T-cell (primary cell): ENCODE measurements around the gene VSIG4. TPM values are rescaled to one million over a fixed set of nuclear protein-coding genes. Genes with fewer than 3 reads are reported as not detected.

Experiments used
- ATAC-seq, 4 experiments: fragments of 200-7000 bp in 3 of 4; fragments of 150-1000 bp in 1 of 4; cut with Tn5 transposase; replicated peaks in 1 of 4; 1 replicate in 3 of 4; 2 replicates in 1 of 4; pipeline ENCODE4 v1.10.0; 2021; ENCODE audit warnings: moderate library complexity in 3 of 4, mild to moderate bottlenecking in 2 of 4, moderate number of reproducible peaks in 1 of 4
- CTCF ChIA-PET, 2 donors: fragments of 300-600 bp; sonication (Branson Sonifier 250); formaldehyde crosslinking; loops; one replicate each; lab custom pipeline; 2022; ENCODE audit warnings: antibody characterized with exemption in 2 of 2; lab: Charles Lee
- POLR2A ChIA-PET, 2 donors: fragments of 300-600 bp; sonication (Branson Sonifier 250); formaldehyde crosslinking; loops; one replicate each; lab custom pipeline; 2022; ENCODE audit warnings: antibody characterized with exemption in 2 of 2; lab: Charles Lee
- DNase-seq, 35 experiments: peaks; one replicate each; pipeline versions ENCODE4 v3.0.0 to v3.0.0-alpha.2; 2013 to 2023
- H3K27ac ChIP-seq: one replicate; pipeline ENCODE4 v1.5.1; 2013; ENCODE audit warnings: low read length
- H3K27me3 ChIP-seq, 2 experiments: replicated peaks in 1 of 2; 1 replicate in 1 of 2; 2 replicates in 1 of 2; pipeline versions ENCODE4 v1.6.1 to v1.7.0; 2013; ENCODE audit warnings: low read length in 1 of 2, mixed read lengths in 1 of 2; ENCODE audit not compliant: control insufficient read depth in 2 of 2, insufficient read depth in 2 of 2; ENCODE audit errors: extremely low read depth in 1 of 2
- H3K36me3 ChIP-seq, 2 donors: 1 replicate in 1 of 2; 2 replicates in 1 of 2; pipeline versions ENCODE4 v1.6.1 to v1.7.0; 2013; ENCODE audit warnings: low read length in 1 of 2; ENCODE audit not compliant: control insufficient read depth in 2 of 2, insufficient read depth in 1 of 2; ENCODE audit errors: extremely low read depth in 1 of 2
- H3K4me1 ChIP-seq, 2 experiments: 1 replicate in 1 of 2; 2 replicates in 1 of 2; pipeline versions ENCODE4 v1.6.1 to v1.7.0; 2013; ENCODE audit warnings: low read length in 2 of 2, mixed read lengths in 1 of 2; ENCODE audit not compliant: insufficient read depth in 2 of 2, control insufficient read depth in 1 of 2; ENCODE audit errors: extremely low read depth in 1 of 2
- H3K4me3 ChIP-seq, 2 donors: 1 replicate in 1 of 2; 2 replicates in 1 of 2; pipeline versions ENCODE4 v1.5.1 to v1.7.0; 2013; ENCODE audit warnings: mild to moderate bottlenecking in 2 of 2, low read length in 1 of 2, moderate library complexity in 1 of 2; ENCODE audit not compliant: control insufficient read depth in 1 of 2; ENCODE audit errors: extremely low read depth in 1 of 2
- H3K9me3 ChIP-seq: 2 replicates; pipeline ENCODE4 v1.7.0; 2013
- H3K27ac Mint-ChIP-seq, 2 donors: one replicate each; pipeline ENCODE4 v1.8.0; 2020 to 2021; ENCODE audit warnings: mild to moderate bottlenecking in 2 of 2, mixed read lengths in 2 of 2
- H3K27me3 Mint-ChIP-seq, 2 donors: one replicate each; pipeline ENCODE4 v1.8.0; 2021 to 2022; ENCODE audit warnings: mixed read lengths in 2 of 2
- H3K36me3 Mint-ChIP-seq: one replicate; pipeline ENCODE4 v1.8.0; 2021; ENCODE audit warnings: mixed read lengths
- H3K4me1 Mint-ChIP-seq, 3 donors: one replicate each; pipeline ENCODE4 v1.8.0; 2020 to 2022; ENCODE audit warnings: mixed read lengths in 3 of 3, mild to moderate bottlenecking in 1 of 3
- H3K4me3 Mint-ChIP-seq, 3 donors: one replicate each; pipeline ENCODE4 v1.8.0; 2020 to 2022; ENCODE audit warnings: mild to moderate bottlenecking in 3 of 3, mixed read lengths in 3 of 3, moderate library complexity in 3 of 3
- H3K9me3 Mint-ChIP-seq, 3 donors: one replicate each; pipeline ENCODE4 v1.8.0; 2020 to 2022; ENCODE audit warnings: mixed read lengths in 3 of 3
- WGBS: methylation state at CpG from one replicate; pipeline ENCODE4 v1.1.5; 2013; ENCODE audit warnings: missing lambda C conversion rate; ENCODE audit not compliant: insufficient coverage; 5-methylcytosine and 5-hydroxymethylcytosine counted together
- total RNA-seq, 35 experiments: library from RNA in 6 of 35; stranded (reverse) in 6 of 35; fragments of 120-200 nt in 1 of 35; gene quantifications; one replicate each; pipeline versions ENCODE4 v1.2.1 to v1.2.4 and lab custom pipeline; 2013 to 2026

VSIG4 gene
- total RNA-seq, 5 donors from 2014 or later (not counting 1 experiment from before 2014, with no cell fraction given) = 0.18 to 0.54 (median 0.45) TPM; not detected in 1

DNA sequence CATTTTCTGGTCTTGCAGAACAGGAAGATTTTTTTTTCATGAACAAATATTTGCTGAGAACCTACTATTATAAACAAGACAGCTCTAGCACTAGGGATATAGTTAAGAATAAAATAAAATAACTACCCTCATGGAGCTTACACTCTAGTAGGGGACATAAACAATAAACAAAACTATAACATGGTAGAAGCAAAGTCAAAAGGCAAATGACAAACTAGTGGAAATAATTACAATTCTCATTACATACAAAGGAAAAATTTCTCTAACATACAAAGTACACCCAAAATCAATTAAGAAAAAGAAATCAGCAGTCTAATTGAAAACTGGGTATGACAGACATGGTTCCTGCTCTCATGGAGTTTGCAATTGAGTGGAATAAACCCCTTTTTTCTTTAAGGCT is 32.0 kb downstream of the VSIG4 start:
- Mint-ChIP-seq H3K36me3 (no peaks in the 10 kb centered on the region), H3K4me3 (no peak overlapping the region), H3K27me3 (no peaks in the 10 kb centered on the region), H3K27ac (peak overlapping the region in 1 of 2 donors; percentile 66), H3K4me1 (peaks cover 52 to 70% (median 61%) of the 10 kb centered on the region in 3 donors), H3K9me3 (no peaks in the 10 kb centered on the region)
- peaks cover 29 to 31% of the 10 kb centered on the region in 2 experiments for H3K4me1 ChIP-seq
- no peaks in the 10 kb centered on the region for H3K36me3 ChIP-seq
- no peaks in the 10 kb centered on the region for H3K9me3 ChIP-seq
- ATAC-seq = no peak
- POLR2A ChIA-PET = no interaction called here
- no peak overlapping the region for H3K4me3 ChIP-seq
- DNase-seq = no peak
- H3K27me3 ChIP-seq = no peaks in the 10 kb centered on the region
- no peak overlapping the region for H3K27ac ChIP-seq
- CTCF ChIA-PET = interaction anchor here in 1 of 2 donors (0.8 kb wide), 2 partner anchors 13 to 27 kb away, joined by 3 read pairs; no protein-coding TSS in a partner anchor

DNA sequence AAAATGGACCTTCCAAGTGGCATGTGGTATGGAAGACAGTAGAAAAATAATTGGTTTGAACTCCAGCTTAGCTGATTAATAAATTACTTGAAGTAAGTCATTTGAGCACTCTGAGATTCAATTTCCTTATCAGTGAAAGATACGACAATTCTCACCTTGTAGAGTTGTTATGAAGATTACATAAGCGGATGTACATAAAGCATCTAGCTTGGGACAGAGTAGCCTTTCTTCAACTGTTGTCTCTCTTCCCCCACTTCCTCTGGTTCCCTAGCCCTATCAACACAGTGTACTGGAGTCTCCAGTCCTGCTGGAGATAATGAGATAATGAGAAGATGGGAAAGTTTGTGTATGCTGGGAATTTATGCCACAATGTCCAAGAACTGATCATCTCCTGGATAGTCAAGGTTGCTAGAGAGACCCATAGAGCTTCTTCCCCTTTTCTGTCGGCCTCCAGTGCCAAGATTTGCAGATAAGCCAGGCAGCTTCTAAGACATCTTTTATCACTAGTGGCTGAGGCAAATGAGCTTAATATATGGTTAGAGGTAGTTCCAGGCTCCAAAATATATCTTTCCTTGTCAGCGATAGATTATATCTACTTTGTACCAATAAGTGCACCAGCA is 33.9 kb downstream of the VSIG4 start:
- ATAC-seq (peak in 3 of 4 experiments; percentile 38 to 56 (median 53)), DNase-seq (peak in 1 of 35 experiments; percentile 7)
- POLR2A ChIA-PET = interaction anchor here in 1 of 2 donors (0.6 kb wide), 1 partner anchor 23 kb away, joined by 3 read pairs; no protein-coding TSS in a partner anchor
- Histone ChIP-seq H3K4me3 (no peak overlapping the region), H3K36me3 (no peaks in the 10 kb centered on the region), H3K27ac (peak overlapping the region; percentile 65), H3K4me1 (peaks cover 29 to 41% of the 10 kb centered on the region in 2 experiments), H3K9me3 (no peaks in the 10 kb centered on the region), H3K27me3 (no peaks in the 10 kb centered on the region)
- CTCF ChIA-PET = no interaction called here
- WGBS = no CpG with 5 or more reads among the region's 4 CpGs
- Mint-ChIP-seq H3K27me3 (no peaks in the 10 kb centered on the region), H3K27ac (peak overlapping the region; percentile 79 to 94), H3K4me1 (peaks cover 58 to 72% (median 63%) of the 10 kb centered on the region in 3 donors), H3K36me3 (no peaks in the 10 kb centered on the region), H3K9me3 (no peaks in the 10 kb centered on the region), H3K4me3 (peak overlapping the region; percentile 32 to 56 (median 43))

DNA sequence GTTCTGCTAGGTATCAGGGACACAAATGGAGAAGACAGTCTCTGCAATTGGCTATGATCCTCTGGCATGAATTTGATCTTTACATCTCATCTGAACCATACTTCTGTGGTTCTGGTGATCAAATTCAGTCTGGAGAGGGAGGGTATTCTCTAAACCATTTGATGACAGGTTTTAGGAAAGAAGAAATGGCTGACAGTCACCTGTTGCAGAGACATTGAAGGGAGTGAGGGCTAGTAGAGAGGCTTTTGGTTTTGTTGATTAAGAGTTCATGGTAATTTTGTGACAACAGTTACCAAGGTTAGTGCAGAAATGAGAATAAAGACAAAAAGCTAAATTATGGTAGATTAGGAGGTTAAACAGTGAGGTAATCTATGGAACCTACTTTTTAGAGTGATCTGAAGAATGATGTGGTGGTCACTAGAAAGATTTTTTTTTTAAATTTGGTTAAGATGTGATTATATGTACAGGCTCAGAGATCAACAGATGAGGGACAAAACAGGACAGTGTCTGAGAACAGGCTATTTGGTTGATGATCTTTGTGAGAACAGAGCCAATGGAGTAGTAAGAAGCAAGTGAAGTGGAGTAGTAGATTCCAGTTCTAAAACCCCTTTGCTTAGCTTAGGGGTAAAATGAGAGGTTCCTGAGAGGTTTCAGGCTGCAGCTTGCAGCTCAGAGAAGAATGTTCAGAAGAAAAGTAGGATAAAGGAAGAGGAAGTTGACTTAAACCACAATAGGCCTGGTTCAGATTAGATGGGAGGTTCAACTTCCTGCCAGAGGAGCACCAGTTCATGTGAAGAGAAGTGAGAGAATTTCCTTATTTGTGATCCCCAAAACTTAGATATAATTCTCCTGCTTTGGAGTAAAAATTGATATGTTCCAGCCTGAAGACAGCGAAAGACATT is 34.7 kb downstream of the VSIG4 start:
- H3K27me3 Mint-ChIP-seq = no peaks in the 10 kb centered on the region
- ChIA-PET POLR2A (interaction anchor here in 1 of 2 donors (0.6 kb wide), 1 partner anchor 23 kb away, joined by 3 read pairs; no protein-coding TSS in a partner anchor), CTCF (no interaction called here)
- Histone ChIP-seq H3K27ac (peak overlapping the region; percentile 65), H3K4me3 (peak overlapping the region in 1 of 2 donors; percentile 17), H3K36me3 (no peaks in the 10 kb centered on the region), H3K27me3 (no peaks in the 10 kb centered on the region), H3K4me1 (peaks cover 29 to 45% of the 10 kb centered on the region in 2 experiments), H3K9me3 (no peaks in the 10 kb centered on the region)
- DNase-seq (peak in 2 of 35 experiments; percentile 7 to 22), ATAC-seq (peak in 3 of 4 experiments; percentile 67 to 81 (median 74))
- no CpG with 5 or more reads among the region's 1 CpG for WGBS
- peaks cover 66 to 75% (median 71%) of the 10 kb centered on the region in 3 donors for H3K4me1 Mint-ChIP-seq
- no peaks in the 10 kb centered on the region for H3K36me3 Mint-ChIP-seq
- peak overlapping the region; percentile 32 to 56 (median 43) for H3K4me3 Mint-ChIP-seq
- H3K9me3 Mint-ChIP-seq = no peaks in the 10 kb centered on the region
- peak overlapping the region; percentile 79 to 94 for H3K27ac Mint-ChIP-seq

DNA sequence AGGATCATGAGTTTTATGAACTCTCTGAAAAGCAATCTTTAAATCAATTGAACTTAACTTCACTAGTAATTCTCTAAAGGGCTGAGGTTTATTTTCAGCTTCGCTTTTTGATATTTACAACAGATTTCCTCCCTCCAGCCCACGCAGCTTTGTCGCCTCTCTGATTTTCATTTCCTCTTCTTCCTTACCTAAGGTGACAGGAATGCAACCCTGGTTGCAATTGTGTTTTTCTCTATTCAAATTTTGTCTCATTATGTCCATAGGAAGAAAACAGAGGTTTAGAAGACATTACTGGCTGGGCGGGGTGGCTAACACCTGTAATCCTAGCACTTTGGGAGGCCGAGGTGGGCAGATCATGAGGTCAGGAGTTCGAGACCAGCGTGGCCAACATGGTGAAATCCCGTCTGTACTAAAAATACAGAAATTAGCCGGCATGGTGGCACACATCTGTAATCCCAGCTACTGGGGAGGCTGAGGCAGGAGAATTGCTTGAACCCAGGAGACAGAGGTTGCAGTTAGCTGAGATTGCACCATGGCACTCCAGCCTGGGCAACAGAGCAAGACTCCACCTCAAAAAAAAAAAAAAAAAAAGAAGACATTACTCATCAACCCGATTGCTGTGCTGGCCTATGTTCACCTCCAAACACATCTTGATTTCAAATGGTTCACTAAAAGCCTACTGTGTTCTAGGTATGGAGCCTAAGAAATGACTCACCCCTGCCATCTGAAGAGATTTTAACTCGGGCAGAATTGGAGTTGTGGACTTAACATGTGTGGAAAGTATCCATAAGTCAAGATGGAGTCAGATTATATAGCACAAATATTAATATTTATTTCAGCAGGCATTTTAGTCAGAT is 36.8 kb downstream of the VSIG4 start:
- H3K4me1 ChIP-seq = peaks cover 33 to 45% of the 10 kb centered on the region in 2 experiments

DNA sequence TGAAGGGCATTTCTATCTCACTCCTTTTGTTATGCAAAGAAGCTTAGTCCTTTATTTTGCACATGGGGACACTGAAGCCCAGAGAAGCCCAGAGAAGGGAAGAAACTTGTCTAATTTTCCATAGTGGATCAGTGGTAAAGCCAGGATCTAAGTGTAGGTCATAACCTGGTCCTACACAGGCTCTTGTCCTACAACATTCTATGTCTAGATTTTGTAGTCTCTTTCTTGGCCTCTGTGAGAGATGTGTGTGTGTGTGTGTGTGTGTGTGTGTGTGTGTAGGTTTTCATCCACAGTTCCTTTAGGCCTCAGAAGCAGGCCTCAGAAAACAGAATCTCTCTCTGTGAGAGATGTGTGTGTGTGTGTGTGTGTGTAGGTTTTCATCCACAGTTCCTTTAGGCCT is 38.3 kb downstream of the VSIG4 start:
- Mint-ChIP-seq H3K9me3 (no peaks in the 10 kb centered on the region), H3K36me3 (no peaks in the 10 kb centered on the region), H3K27ac (peak overlapping the region in 1 of 2 donors; percentile 45), H3K27me3 (no peaks in the 10 kb centered on the region), H3K4me1 (peaks cover 66 to 74% (median 68%) of the 10 kb centered on the region in 3 donors), H3K4me3 (no peak overlapping the region)
- peaks cover 25 to 45% of the 10 kb centered on the region in 2 experiments for H3K4me1 ChIP-seq
- H3K9me3 ChIP-seq = no peaks in the 10 kb centered on the region
- no peak for DNase-seq
- ATAC-seq = no peak
- ChIA-PET CTCF (no interaction called here), POLR2A (no interaction called here)
- no peak overlapping the region for H3K27ac ChIP-seq
- no peaks in the 10 kb centered on the region for H3K27me3 ChIP-seq
- no peaks in the 10 kb centered on the region for H3K36me3 ChIP-seq
- no peak overlapping the region for H3K4me3 ChIP-seq

More for the DNA sequence above, 36.8 kb downstream of the VSIG4 start:
- Histone ChIP-seq H3K36me3 (no peaks in the 10 kb centered on the region), H3K9me3 (no peaks in the 10 kb centered on the region), H3K27me3 (no peaks in the 10 kb centered on the region), H3K27ac (peak overlapping the region; percentile 23), H3K4me3 (no peak overlapping the region)
- CTCF ChIA-PET = no interaction called here
- ATAC-seq (no peak), DNase-seq (no peak)
- WGBS = no CpG with 5 or more reads among the region's 11 CpGs
- Mint-ChIP-seq H3K27ac (peak overlapping the region; percentile 75 to 82), H3K4me3 (peak overlapping the region in 1 of 3 donors; percentile 39), H3K4me1 (peaks cover 72 to 83% (median 78%) of the 10 kb centered on the region in 3 donors), H3K36me3 (no peaks in the 10 kb centered on the region), H3K9me3 (no peaks in the 10 kb centered on the region), H3K27me3 (no peaks in the 10 kb centered on the region)
- POLR2A ChIA-PET = interaction anchor here in 1 of 2 donors (0.6 kb wide), 1 partner anchor 765 kb away, joined by 3 read pairs; no protein-coding TSS in a partner anchor
